GM18498 (cell line): Measurements from ENCODE around the gene PRR35.

Source experiments
- ATAC-seq: cut with Tn5 transposase; IDR thresholded peaks from one replicate; pipeline ENCODE4 v1.9.1; 2021; ENCODE audit warnings: mild to moderate bottlenecking, moderate library complexity; ENCODE audit not compliant: unreplicated experiment

PRR35 gene

DNA sequence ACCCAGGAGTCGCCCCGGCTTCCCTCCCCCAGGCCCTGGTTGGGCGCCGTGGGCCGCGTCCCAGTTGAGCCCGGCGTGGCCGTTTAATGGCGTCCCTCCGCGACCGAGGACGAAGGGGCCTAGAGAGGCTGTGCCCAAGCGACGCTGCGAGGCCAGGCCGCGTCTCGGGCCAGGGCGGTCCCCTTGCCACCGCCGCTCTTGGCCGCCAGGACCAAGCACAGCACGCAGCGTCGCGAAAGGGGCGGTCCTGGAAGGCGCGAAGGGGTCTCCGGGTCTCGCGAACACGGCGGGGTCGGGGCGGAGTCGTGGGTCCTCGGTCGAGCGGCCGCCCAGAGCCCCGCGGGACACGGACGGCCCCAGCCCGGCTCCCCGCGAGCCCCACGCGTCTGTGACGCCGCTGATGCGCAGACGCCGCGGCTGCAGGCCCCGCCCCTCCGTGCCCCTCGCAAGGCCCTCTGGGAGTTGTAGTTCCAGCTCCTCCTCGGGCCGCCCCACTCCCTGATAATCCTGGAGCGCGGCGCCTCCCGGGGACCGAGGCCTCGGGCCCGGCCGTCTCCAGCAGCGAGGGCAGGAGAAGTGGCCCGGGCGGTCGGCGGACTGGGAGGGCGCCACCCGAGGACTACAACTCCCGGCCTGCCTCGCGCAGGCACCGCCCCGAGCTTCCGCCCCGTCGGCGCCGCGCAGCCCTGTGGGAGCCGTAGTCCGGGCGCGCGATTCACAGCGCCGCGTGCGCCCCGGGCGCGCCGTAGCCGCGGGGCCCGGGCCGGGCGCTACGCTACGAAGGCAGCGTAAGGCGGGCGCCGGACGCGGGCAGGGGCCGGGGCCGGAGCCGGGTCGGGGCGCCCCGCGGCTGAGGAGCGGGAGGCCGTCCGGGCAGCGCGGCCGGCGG lies 32.9 kb upstream of the PRR35 start, which contains the start of gene CAPN15:
Gene CAPN15 (plus strand): TSS at position 698 of the 889 bp plus-strand sequence. CDS start 19,127 bp downstream, outside the sequence.
- ATAC-seq: peak; percentile 71

DNA sequence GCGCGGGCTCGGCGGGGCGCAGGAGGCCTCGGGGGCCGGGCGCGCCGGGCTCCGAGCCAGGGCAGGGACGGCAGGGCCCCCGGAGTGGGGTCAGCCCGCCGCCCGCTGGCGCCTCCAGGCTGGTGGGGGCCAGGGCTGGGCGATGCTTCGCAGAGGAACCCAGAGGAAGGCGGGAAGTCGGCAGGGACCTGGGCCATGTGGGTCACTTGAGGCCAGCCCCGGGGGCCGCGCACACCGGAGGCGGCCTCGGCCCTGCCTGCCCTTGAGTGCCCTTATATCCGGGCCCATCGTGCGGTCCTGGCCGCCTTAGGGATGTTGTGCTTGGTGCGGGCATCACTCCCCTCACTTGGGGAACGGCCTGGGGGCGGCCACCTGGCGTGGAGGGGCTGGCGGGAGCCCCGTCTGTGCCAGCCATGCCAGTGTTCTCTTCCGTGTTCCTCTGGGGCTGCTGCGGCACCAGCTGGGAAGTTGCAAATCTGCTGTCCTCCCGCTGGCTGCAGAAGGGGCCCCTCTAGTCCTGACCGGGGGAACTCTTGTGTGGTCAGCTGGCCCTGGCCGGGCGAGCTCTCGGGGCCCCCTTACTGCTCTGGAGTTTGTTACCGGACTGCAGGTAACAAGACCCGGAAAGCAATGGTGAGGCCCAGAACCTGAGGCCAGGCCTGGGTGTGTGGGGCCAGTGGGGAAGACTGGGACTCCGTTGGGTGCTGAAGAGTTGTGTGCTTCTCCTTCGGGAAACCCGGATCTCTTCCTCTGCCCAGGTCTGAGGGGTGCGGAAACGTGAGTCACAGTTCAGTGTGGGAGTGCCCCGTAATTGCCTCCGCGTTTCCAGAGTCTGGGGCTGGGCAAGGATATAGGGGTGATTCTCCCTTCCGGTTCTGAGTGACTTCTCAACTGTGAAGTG lies 31.8 kb upstream of the PRR35 start:
- peak; percentile 4 for ATAC-seq

DNA sequence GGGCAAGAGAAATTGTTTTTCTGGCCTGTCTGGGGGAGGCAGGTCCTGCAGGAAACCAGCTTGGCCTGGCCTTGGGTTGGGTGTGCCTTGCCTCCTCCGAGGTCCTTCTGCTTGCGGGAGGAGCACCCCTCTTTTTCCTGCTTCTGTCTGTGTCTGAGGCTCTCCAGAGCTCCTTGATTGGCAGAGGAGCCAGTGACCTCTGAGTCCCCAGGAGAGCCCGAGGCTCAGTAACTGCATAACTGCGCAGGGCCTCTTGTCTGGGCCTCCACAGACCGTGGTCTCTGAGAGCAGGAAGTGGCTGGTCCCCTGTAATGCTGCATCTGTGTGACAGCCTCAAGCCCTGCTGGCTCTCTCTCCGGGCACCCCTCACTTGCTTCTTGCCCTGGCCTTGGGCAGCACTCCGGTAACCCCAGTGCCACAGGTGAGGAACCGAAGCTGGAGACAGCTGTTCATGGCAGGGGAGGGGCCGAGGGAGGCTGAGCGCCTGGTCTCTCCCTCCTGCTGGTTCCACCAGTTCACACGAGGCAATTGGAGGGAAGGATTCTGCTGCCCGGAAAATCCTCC lies 31.1 kb upstream of the PRR35 start:
- ATAC-seq: no peak

DNA sequence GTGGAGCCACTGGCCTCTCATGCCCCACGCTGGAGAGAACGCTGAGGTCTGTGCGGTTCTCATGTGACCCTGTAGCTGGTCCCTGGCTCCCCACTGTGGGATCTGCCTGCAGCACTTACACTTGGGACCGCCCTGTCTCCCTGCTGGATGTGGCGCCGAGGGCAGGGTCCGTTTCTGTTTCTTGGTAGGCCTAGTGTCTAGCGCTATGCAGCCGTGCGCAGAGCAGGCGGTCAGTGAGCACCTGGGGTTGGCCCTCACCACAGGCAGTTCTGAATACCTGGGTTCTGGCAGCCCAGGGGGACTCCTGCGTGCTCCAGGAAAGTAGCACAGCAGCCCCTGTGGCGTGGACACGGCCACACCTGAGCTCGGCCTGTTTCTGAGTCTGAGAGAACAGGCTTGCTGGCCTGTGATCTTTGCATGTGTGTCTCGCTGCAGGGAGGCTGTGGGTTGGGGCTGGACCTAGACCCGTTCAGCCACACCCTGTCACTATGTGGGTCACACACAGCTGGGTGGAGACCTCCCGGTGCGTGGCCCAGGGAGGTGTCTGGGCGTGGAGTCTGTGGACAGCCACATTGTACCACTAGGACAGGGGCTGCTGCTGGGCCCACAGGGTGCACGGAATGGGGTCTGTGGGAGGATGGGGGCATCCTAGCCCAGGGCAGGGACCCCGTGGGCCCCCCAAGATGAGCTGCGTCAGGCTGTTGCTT lies 29.9 kb upstream of the PRR35 start:
- ATAC-seq: no peak

DNA sequence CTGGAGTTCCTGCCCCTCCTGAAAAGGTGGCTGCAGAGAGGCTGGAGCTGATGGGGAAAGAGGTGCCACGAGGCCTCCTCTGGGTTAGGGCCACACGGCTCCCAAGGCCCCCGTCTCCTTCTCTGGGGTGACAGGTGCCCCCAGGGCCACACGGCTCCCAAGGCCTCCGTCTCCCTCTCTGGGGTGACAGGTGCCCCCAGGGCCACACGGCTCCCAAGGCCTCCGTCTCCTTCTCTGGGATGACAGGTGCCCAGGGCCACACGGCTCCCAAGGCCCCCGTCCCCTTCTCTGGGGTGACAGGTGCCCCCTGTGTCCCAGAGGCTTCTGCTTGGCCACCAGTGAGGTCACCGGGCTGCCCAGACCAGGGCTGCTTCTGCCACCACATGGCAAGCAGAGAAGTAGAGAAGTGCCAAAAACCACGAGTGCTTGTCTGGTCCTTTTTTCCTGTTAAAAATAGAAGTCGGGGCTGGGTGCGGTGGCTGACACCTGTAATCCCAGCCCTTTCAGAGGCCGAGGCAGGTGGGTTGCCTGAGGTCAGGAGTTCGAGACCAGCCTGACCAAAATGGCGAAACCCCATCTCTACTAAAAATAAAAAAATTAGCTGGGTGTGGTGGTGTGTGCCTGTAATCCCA lies 28.6 kb upstream of the PRR35 start:
- no peak for ATAC-seq

DNA sequence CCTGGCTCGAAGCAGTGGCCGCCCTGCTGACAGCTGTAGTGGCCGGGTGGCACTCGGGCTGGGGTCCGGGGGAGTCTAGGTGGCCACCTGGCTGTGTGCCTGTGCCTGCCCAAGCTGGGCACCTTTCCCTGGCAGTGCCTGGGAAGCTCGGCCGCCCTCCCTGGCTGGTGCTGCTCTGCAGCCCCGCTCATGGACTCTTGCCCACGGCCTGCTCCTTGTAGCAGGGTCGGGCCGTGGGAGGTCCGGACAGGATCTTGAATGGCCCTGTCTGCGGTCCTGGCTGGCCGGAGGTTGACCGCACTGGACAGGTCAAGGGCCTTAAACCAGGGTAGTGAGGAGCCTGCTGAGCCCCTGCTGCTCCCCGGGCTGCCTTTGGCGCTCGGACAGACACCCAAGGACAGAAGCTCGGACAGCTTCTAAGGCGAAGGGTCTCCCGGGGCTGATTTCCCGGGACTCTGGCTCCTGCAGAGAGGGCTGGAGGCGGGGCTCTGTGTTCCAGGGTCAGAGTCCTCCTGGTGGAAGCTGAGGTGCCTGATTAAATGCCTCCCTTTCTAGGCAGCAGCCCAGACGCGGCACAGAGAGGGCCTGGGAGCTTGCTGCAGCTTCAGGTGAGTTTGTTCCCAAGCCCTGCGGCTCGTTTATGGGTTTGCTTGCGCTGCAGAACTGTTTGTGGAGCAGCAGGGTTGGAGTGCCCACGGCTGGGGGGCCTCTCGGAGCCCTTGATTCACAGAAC lies 26.6 kb upstream of the PRR35 start:
- no peak for ATAC-seq

DNA sequence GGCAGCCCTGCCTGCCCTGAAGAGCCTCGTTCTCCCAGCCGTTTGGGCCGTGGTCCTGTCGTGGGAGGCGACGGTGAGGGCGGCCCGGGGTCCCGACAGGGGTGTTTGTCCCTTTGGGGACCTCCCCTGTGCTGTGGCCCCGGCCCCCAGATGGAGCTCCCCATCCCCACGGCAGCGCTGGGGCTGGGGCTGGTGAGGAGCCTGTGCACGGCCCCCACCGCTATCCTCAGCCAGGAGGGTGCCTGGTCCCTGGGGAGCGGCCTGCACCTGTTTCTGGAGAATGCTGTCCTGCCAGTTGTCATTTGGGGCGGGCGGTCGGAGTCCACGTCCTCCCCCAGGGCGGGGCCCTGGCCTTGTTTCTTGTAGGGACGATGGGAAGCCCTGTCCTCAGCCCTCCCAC lies 26.1 kb upstream of the PRR35 start:
- no peak for ATAC-seq

DNA sequence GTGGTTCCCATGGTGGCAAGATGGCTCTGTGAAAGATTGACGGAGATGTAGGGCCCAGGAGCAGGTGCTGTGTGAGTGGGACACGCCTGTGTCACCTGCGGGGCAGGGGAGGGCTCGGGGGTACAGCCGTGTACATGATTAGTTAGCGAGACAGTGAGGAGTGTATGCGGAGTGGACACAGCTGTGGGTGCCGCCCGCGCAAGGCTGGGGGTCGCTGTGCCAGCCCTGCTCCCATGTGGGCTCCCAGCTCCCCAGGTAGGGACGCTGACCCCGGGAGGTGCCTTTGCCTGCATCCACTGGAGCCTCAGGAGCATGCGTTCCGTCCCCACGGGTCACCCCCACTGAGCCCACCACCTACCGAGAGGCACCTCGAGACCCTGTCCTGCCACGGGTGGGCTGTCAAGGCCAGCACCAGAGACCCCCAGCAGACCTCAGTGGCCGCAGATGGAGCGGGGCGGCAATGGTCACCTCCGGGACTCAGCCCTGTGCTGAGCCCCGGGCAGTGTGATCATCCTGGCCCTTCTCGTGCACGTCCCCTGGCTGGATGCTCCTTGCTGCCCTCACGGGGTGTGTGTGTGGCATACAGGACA lies 25.2 kb upstream of the PRR35 start:
- no peak for ATAC-seq

DNA sequence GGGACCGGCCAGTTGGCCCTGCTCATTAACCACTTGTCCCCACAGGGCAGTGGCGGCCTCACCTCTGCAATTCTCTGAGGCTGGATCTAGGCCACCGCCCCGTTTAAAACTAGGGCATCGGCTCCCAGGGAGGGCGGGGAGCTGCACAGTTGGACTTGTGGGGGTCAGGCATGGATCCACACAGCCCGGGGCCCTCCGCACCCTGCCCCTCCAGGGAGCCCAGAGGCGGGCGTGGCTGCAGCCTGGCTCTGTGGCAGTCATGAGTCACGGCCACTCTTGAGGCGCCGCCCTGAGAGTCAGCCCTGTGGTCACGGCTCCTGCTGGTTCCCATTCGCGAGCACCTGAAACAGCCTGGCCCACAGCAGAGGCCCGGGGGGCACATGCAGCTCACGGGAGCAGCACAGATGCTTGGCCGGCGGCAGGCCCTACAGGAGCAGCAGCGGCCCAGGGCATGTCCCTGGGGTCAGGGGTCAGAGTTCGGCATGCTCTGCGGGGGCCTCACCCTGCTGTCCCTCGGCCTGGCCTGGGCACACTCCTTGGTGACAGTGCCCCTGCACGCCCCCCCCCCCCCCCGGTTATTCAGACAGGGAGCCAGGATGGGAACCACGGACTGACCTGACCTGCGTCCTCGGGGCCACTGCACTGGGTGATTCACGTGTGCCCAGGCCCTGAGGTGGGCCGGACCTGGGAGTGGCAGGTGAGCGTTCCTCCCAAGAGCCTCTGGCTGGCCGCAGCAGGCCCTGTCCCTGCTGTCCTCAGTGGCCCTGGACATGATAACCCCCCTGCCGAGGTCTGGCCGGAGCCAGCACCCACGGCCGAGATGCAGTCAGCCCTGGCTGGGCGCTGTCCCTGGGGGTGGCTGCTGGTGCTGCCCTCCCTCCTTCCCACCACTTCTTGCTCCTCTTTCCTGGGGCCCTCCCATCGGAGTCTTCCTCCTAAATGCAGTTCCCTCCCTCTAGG lies 24.5 kb upstream of the PRR35 start:
- ATAC-seq: no peak

DNA sequence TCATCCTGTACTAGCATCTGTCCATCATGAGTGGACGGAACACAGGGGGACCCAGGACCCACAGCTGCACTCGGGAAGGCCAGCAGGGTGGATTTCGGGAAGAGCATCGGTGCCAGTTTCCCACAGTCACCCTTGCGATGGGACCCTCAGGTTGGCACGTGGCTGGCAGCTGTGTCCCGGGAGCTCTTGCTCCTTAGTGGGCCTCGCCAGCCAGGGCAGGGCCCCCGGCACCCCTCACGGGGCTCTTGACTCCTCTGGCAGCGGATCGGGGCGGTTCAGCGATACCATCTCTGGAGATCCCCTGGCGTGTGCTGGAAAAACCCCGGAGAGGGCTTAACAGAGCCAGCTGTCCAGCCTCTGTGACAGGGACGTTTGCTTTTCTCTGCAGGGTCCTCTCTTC lies 23.4 kb upstream of the PRR35 start:
- no peak for ATAC-seq

DNA sequence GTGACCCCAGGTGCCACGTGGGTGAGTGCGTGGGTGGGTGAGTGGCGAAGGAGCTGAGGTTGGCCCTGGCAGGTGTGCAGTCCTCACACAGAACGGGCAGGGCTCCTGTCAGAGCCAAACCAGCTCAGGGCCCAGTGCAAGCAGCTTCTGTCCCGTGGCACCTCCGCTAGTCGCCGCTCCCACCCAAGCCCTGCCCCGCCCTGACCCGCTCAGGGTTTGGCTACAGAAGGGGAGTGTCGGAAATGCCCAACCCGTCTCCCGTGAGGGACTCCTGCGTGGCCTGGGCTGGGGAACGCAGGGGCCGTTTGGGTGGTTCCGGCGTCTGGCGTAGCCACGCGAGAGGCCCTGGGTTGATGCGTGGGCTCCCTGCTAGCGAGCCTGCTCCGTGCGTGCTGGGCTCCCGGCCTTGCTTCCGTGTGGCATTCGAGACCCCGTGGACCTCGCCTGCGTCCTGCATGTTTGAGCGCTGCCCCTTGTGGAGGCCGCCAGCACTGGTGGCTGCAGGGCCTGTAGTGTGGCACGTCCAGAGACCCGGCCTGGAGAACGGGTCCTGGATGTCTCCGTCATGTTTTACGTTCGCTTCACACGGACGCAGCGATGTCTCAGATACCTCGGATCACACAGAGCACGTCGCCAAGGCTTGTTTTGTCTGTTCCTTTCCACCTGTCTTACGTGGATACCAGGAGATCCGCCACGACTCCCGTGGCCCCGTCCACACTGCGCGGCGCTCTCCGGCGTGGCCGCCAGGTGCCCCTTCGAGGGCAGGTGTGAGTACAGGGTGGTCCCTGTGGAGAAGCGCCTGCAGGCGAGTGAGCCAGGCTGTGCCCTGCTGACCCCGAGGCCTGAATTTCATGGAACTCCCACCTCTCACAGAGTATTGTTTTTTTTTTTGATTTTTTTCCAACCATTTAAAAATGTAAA lies 22.5 kb upstream of the PRR35 start:
- no peak for ATAC-seq

DNA sequence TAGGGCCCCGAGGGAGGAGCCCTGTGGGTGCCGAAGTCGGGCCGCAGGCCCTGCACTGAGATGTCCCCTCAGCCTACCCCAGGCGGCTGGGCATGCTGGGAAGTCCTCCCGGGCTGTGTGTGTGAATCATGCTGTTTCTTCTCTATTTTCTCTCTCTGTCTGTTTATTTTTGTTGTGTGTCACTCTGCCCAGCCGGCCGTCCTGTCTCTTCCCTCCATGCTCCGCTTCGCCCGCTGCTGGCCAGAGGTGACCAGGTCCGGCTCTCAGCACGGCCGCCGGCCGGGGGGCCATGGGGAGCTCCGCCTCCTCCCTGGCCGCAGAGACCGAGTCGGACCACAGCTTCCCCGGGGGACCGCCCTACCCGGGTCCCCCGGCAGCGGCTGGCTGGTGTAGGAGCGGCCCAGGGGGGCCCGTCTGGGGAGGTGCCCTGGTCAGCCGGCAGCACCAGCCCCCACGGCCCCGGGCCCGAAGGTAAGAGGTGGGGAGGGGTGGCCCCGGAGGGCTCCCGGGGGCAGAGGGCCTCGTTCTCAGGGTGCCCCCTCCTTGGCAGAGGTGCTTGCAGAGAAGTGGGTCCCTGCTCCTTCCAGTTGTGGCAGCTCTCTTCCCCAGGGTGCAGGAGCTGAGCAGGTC lies 20.2 kb upstream of the PRR35 start:
- no peak for ATAC-seq

DNA sequence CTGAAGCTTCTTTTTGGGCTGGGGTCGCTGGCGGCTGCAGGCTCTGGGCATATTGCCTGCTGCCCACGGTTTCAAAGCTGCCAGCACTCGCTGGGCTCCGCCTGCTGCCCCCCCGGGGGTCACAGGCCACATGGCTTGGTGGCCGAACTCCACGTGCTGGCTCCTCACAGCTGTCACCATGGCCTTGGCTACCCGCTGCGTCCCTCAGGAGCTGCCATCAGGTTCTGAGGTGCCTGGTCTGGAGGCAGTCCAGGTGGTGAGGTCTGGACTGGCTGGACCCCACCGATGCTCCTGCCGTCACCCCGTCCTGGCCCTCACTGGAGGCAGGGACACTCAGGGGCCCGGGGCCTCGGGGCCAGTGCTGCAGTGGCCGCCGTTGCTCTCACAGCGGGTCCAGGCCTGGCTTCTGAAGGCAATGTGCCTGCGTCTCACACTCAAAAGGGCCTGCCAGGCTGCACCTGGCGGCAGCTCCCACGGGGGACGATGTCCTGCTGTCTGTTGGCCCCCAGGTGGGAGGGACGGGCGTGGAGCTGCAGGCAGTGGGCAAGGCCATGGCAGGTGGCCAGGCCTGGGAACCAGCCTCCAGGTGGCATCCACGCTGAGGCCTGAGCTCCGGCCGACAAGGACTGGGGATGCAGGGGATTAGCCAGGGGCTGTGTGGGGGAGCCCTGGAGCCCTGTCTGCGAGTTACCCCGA lies 19.4 kb upstream of the PRR35 start:
- no peak for ATAC-seq

DNA sequence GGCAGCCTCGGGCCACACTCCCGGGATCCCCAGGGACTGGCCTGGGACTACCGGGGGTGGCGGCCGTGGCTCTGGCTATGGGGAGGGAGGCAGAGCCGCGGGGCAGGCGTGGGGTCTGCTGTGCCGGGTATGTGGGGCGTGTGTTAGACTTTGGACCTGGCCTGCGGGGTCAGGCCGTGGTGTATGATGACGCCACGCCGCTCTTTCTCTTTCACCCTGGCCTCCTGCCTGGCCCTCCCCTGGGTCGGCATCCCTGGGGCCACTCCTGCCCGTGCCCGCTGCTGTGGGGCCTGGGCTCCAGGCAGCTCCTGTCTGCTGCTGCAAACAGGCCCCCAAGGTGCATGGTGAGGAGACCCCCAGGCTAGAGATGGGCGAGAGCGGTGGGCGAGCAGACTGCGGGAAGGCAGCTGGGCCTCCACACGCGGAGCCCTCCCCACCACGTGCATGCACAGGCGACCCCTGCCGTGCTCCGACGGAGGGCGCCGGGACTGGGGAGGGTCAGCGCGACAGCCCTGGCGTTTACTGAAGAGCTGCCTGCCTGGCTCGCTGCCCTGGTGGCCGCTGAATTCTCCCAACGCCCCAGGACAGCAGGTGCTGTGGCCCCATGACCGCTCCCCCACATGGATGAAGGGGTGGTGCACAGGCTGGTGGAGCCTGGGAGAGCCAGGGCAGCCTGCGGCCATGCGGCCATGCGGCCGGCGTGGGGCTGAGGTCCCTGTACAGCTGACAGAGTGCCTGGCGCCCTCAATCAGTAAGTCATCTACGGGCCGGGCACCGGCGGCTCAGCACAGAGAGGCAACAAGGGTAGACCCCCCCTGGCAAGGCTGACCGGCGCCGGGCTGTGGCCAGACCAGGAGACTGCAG lies 16.7 kb upstream of the PRR35 start:
- ATAC-seq: no peak

DNA sequence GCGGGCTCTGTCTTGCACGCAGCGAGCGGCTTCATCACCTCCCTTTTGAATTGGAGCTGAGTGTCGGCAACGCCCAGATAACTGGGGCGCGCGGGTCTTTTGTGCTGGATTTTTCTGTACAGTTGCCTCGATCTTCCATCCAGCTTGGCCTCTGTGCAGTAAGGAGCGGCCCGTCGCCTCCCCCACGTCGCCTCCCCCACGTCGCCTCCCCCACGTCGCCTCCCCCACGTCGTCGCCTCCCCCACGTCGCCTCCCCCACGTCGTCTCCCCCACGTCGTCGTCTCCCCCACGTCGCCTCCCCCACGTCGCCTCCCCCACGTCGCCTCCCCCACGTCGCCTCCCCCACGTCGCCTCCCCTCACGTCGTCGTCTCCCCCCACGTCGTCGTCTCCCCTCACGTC lies 15.7 kb upstream of the PRR35 start:
- no peak for ATAC-seq
